Choroid plexus epithelial cell (primary cell): ENCODE results near the gene MRPL55.

Source experiments
- DNase-seq: peaks from one replicate; pipeline ENCODE4 v3.0.0-alpha.2; 2010; ENCODE audit warnings: low read depth
- H3K4me3 ChIP-seq: 2 replicates; pipeline ENCODE4 v1.5.1; 2011; ENCODE audit warnings: low read depth, mild to moderate bottlenecking, control low read depth, low read length, moderate library complexity
- TF ChIP-seq, protein P1 (sequence below): conservative IDR thresholded peaks from 2 replicates; pipeline ENCODE4 v1.5.1; 2011; ENCODE audit warnings: low read depth, mild to moderate bottlenecking, control low read depth, inconsistent platforms, low read length, moderate library complexity

MRPL55 gene

DNA sequence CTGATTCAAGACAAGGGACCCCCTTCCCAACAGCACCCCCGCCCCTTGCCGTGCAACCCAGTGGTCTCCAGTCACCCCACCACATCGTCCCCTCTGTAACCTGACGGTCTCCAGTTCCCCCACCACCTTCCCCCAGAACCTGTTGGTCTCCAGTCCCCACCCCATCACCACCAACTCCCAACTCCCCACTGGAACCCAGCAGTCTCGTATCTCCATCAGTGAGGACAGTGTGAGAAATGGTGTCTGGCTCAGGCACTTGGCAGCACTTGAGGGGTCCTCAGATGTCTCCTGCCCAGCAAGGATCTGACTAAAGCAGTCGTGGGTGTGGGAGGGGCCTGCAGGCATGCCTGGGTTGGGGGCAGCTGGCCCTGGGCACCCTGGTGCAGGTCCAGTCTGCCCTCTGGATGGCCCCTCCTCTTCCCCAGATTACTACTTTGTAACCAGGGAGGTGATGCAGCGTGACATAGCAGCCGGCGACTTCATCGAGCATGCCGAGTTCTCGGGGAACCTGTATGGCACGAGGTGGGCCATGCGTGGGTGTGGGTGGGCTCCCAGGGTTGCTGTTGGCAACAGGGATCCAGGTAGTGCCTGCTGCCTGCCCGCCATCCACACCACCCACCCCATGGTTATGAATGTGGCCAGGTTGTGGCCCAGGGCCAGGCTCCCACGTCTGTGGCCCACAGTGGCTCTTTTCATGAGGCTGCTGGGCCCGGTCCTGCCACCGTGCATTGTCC lies 37.5 kb upstream of the MRPL55 start:
- H3K4me3 ChIP-seq: no peak overlapping the region
- TF ChIP-seq, protein P1, sequence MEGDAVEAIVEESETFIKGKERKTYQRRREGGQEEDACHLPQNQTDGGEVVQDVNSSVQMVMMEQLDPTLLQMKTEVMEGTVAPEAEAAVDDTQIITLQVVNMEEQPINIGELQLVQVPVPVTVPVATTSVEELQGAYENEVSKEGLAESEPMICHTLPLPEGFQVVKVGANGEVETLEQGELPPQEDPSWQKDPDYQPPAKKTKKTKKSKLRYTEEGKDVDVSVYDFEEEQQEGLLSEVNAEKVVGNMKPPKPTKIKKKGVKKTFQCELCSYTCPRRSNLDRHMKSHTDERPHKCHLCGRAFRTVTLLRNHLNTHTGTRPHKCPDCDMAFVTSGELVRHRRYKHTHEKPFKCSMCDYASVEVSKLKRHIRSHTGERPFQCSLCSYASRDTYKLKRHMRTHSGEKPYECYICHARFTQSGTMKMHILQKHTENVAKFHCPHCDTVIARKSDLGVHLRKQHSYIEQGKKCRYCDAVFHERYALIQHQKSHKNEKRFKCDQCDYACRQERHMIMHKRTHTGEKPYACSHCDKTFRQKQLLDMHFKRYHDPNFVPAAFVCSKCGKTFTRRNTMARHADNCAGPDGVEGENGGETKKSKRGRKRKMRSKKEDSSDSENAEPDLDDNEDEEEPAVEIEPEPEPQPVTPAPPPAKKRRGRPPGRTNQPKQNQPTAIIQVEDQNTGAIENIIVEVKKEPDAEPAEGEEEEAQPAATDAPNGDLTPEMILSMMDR: no peak
- DNase-seq: no peak

DNA sequence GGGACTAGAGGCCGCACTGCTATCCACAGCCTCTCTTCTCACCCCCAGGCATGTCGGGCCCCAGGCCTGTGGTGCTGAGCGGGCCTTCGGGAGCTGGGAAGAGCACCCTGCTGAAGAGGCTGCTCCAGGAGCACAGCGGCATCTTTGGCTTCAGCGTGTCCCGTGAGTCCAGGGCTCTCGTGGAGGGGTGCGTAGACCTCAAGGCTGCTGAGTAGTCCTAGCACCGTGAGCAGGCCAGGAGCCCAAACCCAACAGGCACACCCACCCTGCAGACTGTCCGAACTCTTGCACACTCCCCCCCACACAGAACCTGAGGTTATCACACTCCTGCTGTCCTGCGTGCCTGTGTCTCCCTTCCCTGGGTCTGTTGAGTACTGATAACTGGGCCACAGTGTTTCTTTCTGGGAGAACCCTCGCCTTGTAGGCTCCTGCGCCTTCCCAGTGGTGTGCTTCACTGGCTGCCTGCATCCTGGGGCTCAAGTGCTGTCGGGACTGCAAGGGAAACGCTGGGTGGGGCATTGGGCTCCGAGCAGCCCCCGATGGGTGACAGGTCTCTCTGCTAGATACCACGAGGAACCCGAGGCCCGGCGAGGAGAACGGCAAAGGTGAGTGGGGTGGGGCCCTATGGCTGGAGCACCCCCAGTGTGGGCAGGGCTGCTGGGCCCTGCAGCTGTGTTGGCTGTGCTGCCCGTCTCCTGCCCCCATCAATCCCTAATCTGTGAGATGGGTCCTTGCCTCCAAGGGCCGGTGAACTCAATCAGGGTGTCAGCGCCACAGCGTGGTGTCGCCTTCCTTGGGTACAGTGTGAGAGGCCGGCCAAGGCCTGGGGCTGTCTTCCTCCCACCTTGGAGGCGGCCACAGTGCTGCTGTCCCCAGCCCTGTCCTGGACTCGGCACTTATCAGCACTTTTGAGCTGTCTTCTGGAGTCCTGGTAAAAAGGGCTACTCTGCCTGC lies 36.6 kb upstream of the MRPL55 start:
- DNase-seq: no peak
- no peak overlapping the region for H3K4me3 ChIP-seq
- TF ChIP-seq, protein P1: no peak

DNA sequence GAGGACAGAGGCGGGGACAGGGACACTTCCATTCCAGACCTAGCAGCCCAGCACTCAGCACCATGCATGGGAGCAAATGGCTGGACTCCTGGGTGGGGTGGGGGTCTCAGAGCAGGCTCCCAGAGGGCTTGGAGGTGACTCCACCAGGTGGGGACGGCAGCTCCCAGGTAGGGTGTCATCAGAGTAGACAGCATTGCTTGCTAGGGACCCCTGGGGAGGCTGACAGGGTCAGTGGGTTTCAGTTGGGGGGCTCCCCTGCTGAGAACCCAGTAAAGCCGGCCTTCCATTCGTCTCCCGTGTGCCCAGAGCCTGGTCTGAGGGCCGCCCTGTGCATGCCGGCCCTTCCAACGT lies 35.9 kb upstream of the MRPL55 start:
- no peak overlapping the region for H3K4me3 ChIP-seq
- TF ChIP-seq, protein P1: no peak
- DNase-seq: no peak

DNA sequence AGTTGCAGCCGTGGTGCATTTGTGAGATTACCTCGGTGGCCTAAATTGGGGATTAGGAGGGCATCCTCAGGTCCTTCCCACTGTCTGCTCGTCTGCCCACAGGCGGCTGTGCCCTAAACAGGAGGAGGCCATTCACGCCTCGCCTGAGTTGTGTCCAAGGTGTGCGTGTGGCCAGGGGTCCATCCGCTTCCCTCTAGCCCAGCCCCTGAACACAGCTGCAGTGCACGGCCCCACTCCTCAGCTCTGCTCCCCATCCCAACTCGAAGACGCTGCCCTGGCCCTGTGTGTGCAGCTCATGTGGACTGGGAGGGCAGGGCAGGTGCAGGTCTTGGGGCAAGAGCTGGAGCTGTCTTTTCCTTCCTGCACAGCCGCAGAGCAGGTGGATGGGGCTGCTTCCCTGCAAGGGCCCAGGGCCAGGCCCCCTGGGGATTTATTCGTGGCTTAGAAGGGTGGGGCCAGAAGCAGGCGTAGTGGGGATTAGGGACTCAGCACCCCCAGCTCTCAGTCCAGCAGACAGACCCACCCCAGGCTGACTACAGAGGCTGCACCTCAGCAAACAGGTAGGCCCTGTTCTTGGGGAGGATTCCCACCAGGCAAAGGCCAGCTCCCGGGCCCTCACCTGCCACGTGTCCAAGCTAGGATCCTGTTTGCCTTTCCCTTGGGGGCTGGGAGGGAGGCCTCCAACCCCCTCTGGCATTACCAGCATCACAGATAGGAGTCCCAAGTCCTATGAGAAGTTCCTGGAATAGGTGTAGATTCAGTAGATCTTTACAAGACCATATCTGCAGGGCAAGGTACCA lies 35.3 kb upstream of the MRPL55 start:
- TF ChIP-seq, protein P1: no peak
- DNase-seq: no peak
- H3K4me3 ChIP-seq: no peak overlapping the region

DNA sequence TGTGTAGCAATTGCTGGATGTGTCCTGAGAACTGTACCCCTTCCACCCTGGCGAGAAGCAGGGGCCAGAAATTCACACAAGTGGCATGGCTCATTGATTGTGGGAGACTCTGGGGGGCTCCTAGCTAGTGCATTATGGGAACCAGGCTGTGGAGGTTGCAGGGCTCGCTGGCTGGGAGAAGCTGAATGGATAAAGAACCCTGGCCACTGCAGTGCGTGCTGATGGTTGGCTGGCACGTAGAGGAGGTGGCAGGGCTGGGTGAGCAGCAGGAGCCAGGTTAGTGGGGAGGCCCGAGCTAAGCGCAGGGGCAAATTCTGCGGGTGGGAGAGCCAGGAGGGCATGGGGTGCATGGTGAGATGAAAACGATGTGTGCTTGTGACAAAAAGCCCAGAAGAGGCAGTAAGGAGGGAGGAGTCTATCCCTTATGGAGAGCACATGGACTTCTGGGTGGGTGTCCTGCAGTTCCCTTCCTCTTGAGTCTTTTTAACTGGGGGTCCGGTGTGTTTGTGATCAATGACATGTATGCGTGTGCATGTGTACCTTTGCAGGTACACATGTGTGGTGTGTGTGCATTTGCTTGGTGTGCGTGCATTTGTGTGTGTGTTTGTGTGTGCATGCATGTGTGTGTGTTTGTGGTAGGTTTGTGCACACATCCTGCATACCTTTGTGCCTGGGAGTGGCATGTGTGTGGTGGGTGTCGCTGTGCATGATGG lies 34.5 kb upstream of the MRPL55 start:
- no peak for DNase-seq
- no peak overlapping the region for H3K4me3 ChIP-seq
- TF ChIP-seq, protein P1: no peak

DNA sequence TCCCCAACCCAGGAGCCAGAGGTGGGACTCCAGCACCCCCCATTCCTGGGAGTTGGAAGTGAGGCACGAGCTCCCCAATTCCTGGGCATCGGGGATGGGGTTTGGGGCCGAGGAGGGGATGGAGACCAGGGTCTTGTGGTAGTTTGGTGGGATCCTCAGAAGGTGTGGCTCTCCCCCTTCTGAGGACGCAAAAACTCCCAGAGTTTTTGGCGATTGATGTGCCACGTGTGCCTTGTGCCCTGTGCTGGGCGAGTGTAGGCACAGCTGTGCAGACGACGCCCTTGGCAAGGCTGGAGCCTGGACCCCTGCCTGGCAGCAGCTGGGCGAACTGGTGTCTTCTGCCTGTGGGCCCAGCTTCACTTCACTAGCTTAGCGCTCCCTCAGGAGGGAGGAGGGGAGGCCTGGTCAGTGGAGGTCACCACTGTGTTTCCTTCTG lies 33.6 kb upstream of the MRPL55 start:
- TF ChIP-seq, protein P1: no peak
- H3K4me3 ChIP-seq: no peak overlapping the region
- DNase-seq: no peak
